Endothelial cell of umbilical vein (primary cell): ENCODE data around the gene MYMK. TPM values are rescaled to one million over a fixed set of nuclear protein-coding genes. Genes with fewer than 3 reads are reported as not detected.

Experiments
- BruUV-seq: library from RNA; stranded (reverse); fragments of 400-500 nt; replicated peaks from 2 replicates; lab custom pipeline; 2021; lab: Mats Ljungman, UMichigan
- CTCF ChIA-PET: fragments of 300-600, 350-600 bp; sonication (Branson Sonifier 250); formaldehyde crosslinking; loops from one replicate; lab custom pipeline; 2021; ENCODE audit warnings: antibody characterized with exemption, inconsistent platforms; lab: Charles Lee
- POLR2A ChIA-PET: fragments of 300-600, 350-600 bp; sonication (Branson Sonifier 250); formaldehyde crosslinking; loops from one replicate; lab custom pipeline; 2021; ENCODE audit warnings: antibody characterized with exemption, inconsistent platforms; lab: Charles Lee
- DNase-seq: peaks from one replicate; pipeline ENCODE4 v3.0.0-alpha.2; 2011; ENCODE audit warnings: low read depth, low spot score
- FAIRE-seq: peaks from 2 replicates; lab custom pipeline; 2011; peaks lifted over from hg19 to GRCh38; lab: Jason Lieb, UNC
- H2AFZ ChIP-seq: 2 replicates; pipeline ENCODE4 v1.6.0; 2012; ENCODE audit warnings: low read depth, low read length, control low read depth, inconsistent platforms
- H3K27ac ChIP-seq: 2 replicates; pipeline ENCODE4 v1.5.1; 2011; ENCODE audit warnings: low read depth, mild to moderate bottlenecking, control low read depth, low read length, moderate library complexity; ENCODE audit not compliant: insufficient read depth
- H3K27me3 ChIP-seq, 2 experiments: 2 replicates each; pipeline versions ENCODE4 v1.6.0 to v1.6.1; 2011; ENCODE audit warnings: low read length in 2 of 2, mixed read lengths in 1 of 2; ENCODE audit not compliant: control insufficient read depth in 2 of 2, insufficient read depth in 2 of 2
- H3K36me3 ChIP-seq, 2 experiments: 2 replicates in 1 of 2; 3 replicates in 1 of 2; pipeline ENCODE4 v1.5.1; 2011; ENCODE audit warnings: low read length in 2 of 2, mild to moderate bottlenecking in 1 of 2, moderate library complexity in 1 of 2; ENCODE audit not compliant: control insufficient read depth in 2 of 2, insufficient read depth in 2 of 2; ENCODE audit errors: extremely low read depth in 1 of 2
- H3K4me1 ChIP-seq: 3 replicates; pipeline ENCODE4 v1.5.1; 2011; ENCODE audit warnings: mild to moderate bottlenecking, low read length; ENCODE audit not compliant: control insufficient read depth, insufficient read depth; ENCODE audit errors: extremely low read depth
- H3K4me2 ChIP-seq: 2 replicates; pipeline ENCODE4 v1.6.1; 2011; ENCODE audit warnings: low read length, control low read depth, mixed read lengths; ENCODE audit not compliant: insufficient read depth
- H3K4me3 ChIP-seq, 3 experiments: fragments of 200-600 bp in 1 of 3; sonication (generic), shearing (Covaris generic) in 1 of 3; replicated peaks in 1 of 3; 2 replicates each; pipeline ENCODE4 v1.5.1; 2011 to 2016; ENCODE audit warnings: control low read depth in 3 of 3, low read length in 3 of 3, mild to moderate bottlenecking in 2 of 3, inconsistent platforms in 1 of 3, low read depth in 1 of 3, moderate library complexity in 1 of 3; ENCODE audit not compliant: insufficient read depth in 1 of 3
- H3K79me2 ChIP-seq: 2 replicates; pipeline ENCODE4 v1.6.0; 2012; ENCODE audit warnings: low read length, inconsistent platforms; ENCODE audit not compliant: control insufficient read depth, insufficient read depth
- H3K9ac ChIP-seq: replicated peaks from 2 replicates; pipeline ENCODE3; 2011; ENCODE audit warnings: low read length, control low read depth; ENCODE audit not compliant: insufficient read depth; ENCODE audit errors: extremely low read depth
- H3K9me1 ChIP-seq: replicated peaks from 3 replicates; pipeline ENCODE4 v1.6.0; 2011; ENCODE audit warnings: mild to moderate bottlenecking, low read length; ENCODE audit not compliant: control insufficient read depth, insufficient read depth; ENCODE audit errors: extremely low read depth
- H3K9me3 ChIP-seq: replicated peaks from 2 replicates; pipeline ENCODE4 v1.5.1; 2012; ENCODE audit warnings: low read length, inconsistent platforms; ENCODE audit not compliant: control insufficient read depth, insufficient read depth
- H4K20me1 ChIP-seq: replicated peaks from 2 replicates; pipeline ENCODE3; 2011; ENCODE audit warnings: mild to moderate bottlenecking, low read length; ENCODE audit not compliant: control insufficient read depth, insufficient read depth; ENCODE audit errors: extremely low read depth
- CTCF ChIP-seq, 2 donors: IDR thresholded peaks; 1 replicate in 1 of 2; 2 replicates in 1 of 2; pipeline ENCODE4 v1.5.1; 2011; ENCODE audit warnings: low read length in 2 of 2, mild to moderate bottlenecking in 2 of 2, moderate library complexity in 2 of 2, control low read depth in 1 of 2, inconsistent platforms in 1 of 2, low read depth in 1 of 2; ENCODE audit not compliant: insufficient read depth in 1 of 2; ENCODE audit errors: extremely low read depth in 1 of 2
- EZH2 ChIP-seq: IDR thresholded peaks from 2 replicates; pipeline ENCODE4 v1.6.1; 2012; ENCODE audit warnings: borderline replicate concordance, low read depth, mild to moderate bottlenecking, moderate library complexity, low read length, inconsistent platforms; ENCODE audit not compliant: severe bottlenecking
- FOS ChIP-seq: IDR thresholded peaks from 2 replicates; pipeline ENCODE4 v1.6.1; 2011; ENCODE audit warnings: mild to moderate bottlenecking, low read length, moderate library complexity, borderline replicate concordance; ENCODE audit not compliant: insufficient read depth
- GATA2 ChIP-seq: IDR thresholded peaks from 2 replicates; pipeline ENCODE4 v1.7.0; 2011; ENCODE audit warnings: low read depth, mild to moderate bottlenecking, moderate library complexity, mixed read lengths, low read length; ENCODE audit not compliant: insufficient read length, insufficient read depth
- JUN ChIP-seq: IDR thresholded peaks from 2 replicates; pipeline ENCODE4 v1.6.1; 2011; ENCODE audit warnings: borderline replicate concordance, low read depth; ENCODE audit not compliant: insufficient read length, insufficient read depth
- MAX ChIP-seq: IDR thresholded peaks from 2 replicates; pipeline ENCODE4 v1.6.1; 2011; ENCODE audit not compliant: insufficient read depth, insufficient read length
- MYC ChIP-seq: IDR thresholded peaks from one replicate; pipeline ENCODE4 v1.6.1; 2011; ENCODE audit warnings: mild to moderate bottlenecking, low read depth, low read length
- POLR2A ChIP-seq: IDR thresholded peaks from 2 replicates; pipeline ENCODE4 v1.6.1; 2012; ENCODE audit warnings: low read depth, mild to moderate bottlenecking, control low read depth, low read length
- POLR2AphosphoS5 ChIP-seq: IDR thresholded peaks from 2 replicates; pipeline ENCODE4 v1.6.1; 2012; ENCODE audit warnings: low read depth, mild to moderate bottlenecking, control low read depth, low read length, moderate library complexity; ENCODE audit not compliant: insufficient read depth
- dilution Hi-C: fragments of 300-500 bp; cut with MboI; formaldehyde crosslinking; loops from one replicate; pipeline ENCODE4 v1.15.0; 2019; ENCODE audit warnings: low sequenced_read_pairs; ENCODE audit not compliant: extremely low pct_ligation_motif_present
- intact Hi-C: fragments of 100-400 bp; cut with micrococcal nuclease; formaldehyde crosslinking; loops from one replicate; pipeline ENCODE4 v1.10.0; 2022
- polyA plus RNA-seq, 4 experiments: library from polyadenylated mRNA; depleted of rRNA in 3 of 4; stranded (reverse) in 3 of 4; unstranded in 1 of 4; fragments of >200 nt; gene quantifications; 2 replicates each; pipeline versions ENCODE4 v1.2.1 to v1.2.3, GENCODE V29; 2011 to 2012; ENCODE audit warnings: missing spikeins in 1 of 4
- total RNA-seq: library from RNA; stranded (reverse); gene quantifications from 2 replicates; pipeline ENCODE4 v1.2.3, GENCODE V29; 2021

The MYMK gene
- total and polyA plus RNA-seq, 2 donors (not counting 3 experiments of a cell fraction or from before 2014, with no cell fraction given): not detected

- no peak overlapping the region for H3K4me3 ChIP-seq
- dilution Hi-C loops (no loop called here), intact Hi-C loops (no loop called here)
- H3K9me1 ChIP-seq: no peaks in the 10 kb centered on the region
- no peaks in the 10 kb centered on the region for H3K9me3 ChIP-seq
- no peak overlapping the region for H3K9ac ChIP-seq
- ChIA-PET CTCF (interaction anchor here (1.7 kb wide), 1 partner anchor 14 kb away, joined by 3 read pairs; no protein-coding TSS in a partner anchor), POLR2A (interaction anchor here (1.4 kb wide), 1 partner anchor 13 kb away, joined by 3 read pairs; the partner anchor contains the start of gene CACFD1)
- H3K4me1 ChIP-seq: no peaks in the 10 kb centered on the region
- peaks cover 3 to 36% of the 10 kb centered on the region in 2 experiments for H3K36me3 ChIP-seq
- no peaks in the 10 kb centered on the region for H3K79me2 ChIP-seq
- no peak overlapping the region for H2AFZ ChIP-seq
- H3K4me2 ChIP-seq: no peak overlapping the region
- no TSS peak for BruUV-seq
- no peak overlapping the region for H3K27ac ChIP-seq
- DNase-seq (no peak), FAIRE-seq (no peak)
- H3K27me3 ChIP-seq: no peaks in the 10 kb centered on the region
- H4K20me1 ChIP-seq: no peaks in the 10 kb centered on the region
- no peak for TF ChIP-seq POLR2AphosphoS5
- no peak for TF ChIP-seq JUN
- no peak for TF ChIP-seq MAX
- no peak for TF ChIP-seq FOS
- no peak for TF ChIP-seq CTCF (IDR thresholded peaks at IDR 0.05; ENCODE audit: extremely low read depth in 1 of 2, insufficient read depth in 1 of 2, low read depth in 1 of 2, low read length in 2 of 2)
- TF ChIP-seq POLR2A: no peak
- no peak for TF ChIP-seq MYC
- TF ChIP-seq GATA2: no peak
- no peak for TF ChIP-seq EZH2
These were observed 52.5 kb downstream of the MYMK start for GRCh38 chr9:133472277-133472645.
